ENCODE measurements around the gene KIAA0825. TPM values are rescaled to one million over a fixed set of nuclear protein-coding genes. Genes with fewer than 3 reads are reported as not detected.

KIAA0825 gene
- total RNA-seq, 1 experiment from 2014 or later, result 1.9 TPM

GRCh38 chr5:94335936-94336335 is 282.5 kb downstream of the KIAA0825 start:
- DNase-seq, result no peak
- Histone ChIP-seq H3K9me2 (ENCODE audit: insufficient read depth) (no peaks in the 10 kb centered on the region), H3K27ac (no peak overlapping the region), H3K27me3 (ENCODE audit: insufficient read depth, low read depth) (no peaks in the 10 kb centered on the region), H3K4me1 (replicated peaks; ENCODE audit: insufficient read depth) (no peaks in the 10 kb centered on the region), H3K4me3 (no peak overlapping the region), H3F3A (ENCODE audit: insufficient read depth, low read depth) (no peaks in the 10 kb centered on the region), H3K36me3 (ENCODE audit: low read depth) (no peaks in the 10 kb centered on the region), H3K4me2 (no peak overlapping the region), H3K79me2 (ENCODE audit: low read depth) (no peaks in the 10 kb centered on the region), H2AFZ (no peak overlapping the region), H4K20me1 (ENCODE audit: insufficient read depth) (no peaks in the 10 kb centered on the region), H3K9me3 (ENCODE audit: insufficient read depth, low read depth) (no peaks in the 10 kb centered on the region)
- POLR2A ChIA-PET (ENCODE audit: unreplicated experiment), result no interaction called here
- CTCF ChIA-PET, result no interaction called here
- TF ChIP-seq CTCF (conservative IDR thresholded peaks at IDR 0.05) (no peak), EZH2 (IDR thresholded peaks at IDR 0.05; ENCODE audit: low read depth) (no peak)
- BruUV-seq (replicated peaks), result no TSS peak
- intact Hi-C loops (cut with micrococcal nuclease; ENCODE audit: unreplicated experiment), result no loop called here

- Histone ChIP-seq H3K79me2 (ENCODE audit: low read depth) (no peaks in the 10 kb centered on the region), H4K20me1 (ENCODE audit: insufficient read depth) (no peaks in the 10 kb centered on the region), H3F3A (ENCODE audit: insufficient read depth, low read depth) (no peaks in the 10 kb centered on the region), H2AFZ (no peak overlapping the region), H3K27me3 (ENCODE audit: insufficient read depth, low read depth) (no peaks in the 10 kb centered on the region), H3K4me1 (replicated peaks; ENCODE audit: insufficient read depth) (no peaks in the 10 kb centered on the region), H3K4me3 (no peak overlapping the region), H3K9me3 (ENCODE audit: insufficient read depth, low read depth) (no peaks in the 10 kb centered on the region; the same call in 1 of the 2 replicates), H3K27ac (no peak overlapping the region), H3K9me2 (ENCODE audit: insufficient read depth) (no peaks in the 10 kb centered on the region; the same call in 1 of the 2 replicates), H3K4me2 (no peak overlapping the region), H3K36me3 (ENCODE audit: low read depth) (no peaks in the 10 kb centered on the region)
- no TSS peak for BruUV-seq (replicated peaks)
- no peak for DNase-seq
- intact Hi-C loops (cut with micrococcal nuclease; ENCODE audit: unreplicated experiment), result no loop called here
- ChIA-PET POLR2A (ENCODE audit: unreplicated experiment) (no interaction called here), CTCF (no interaction called here)
- TF ChIP-seq CTCF (conservative IDR thresholded peaks at IDR 0.05) (no peak), EZH2 (IDR thresholded peaks at IDR 0.05; ENCODE audit: low read depth) (no peak)
Observed at GRCh38 chr5:94329115-94329514, 289.3 kb downstream of the KIAA0825 start.

- Histone ChIP-seq H3K27ac (no peak overlapping the region), H4K20me1 (ENCODE audit: insufficient read depth) (no peaks in the 10 kb centered on the region), H3K79me2 (ENCODE audit: low read depth) (no peaks in the 10 kb centered on the region), H3K4me2 (no peak overlapping the region), H3F3A (ENCODE audit: insufficient read depth, low read depth) (no peaks in the 10 kb centered on the region), H3K4me1 (replicated peaks; ENCODE audit: insufficient read depth) (no peaks in the 10 kb centered on the region), H3K9me2 (ENCODE audit: insufficient read depth) (no peaks in the 10 kb centered on the region; the same call in 1 of the 2 replicates), H3K27me3 (ENCODE audit: insufficient read depth, low read depth) (no peaks in the 10 kb centered on the region), H3K36me3 (ENCODE audit: low read depth) (no peaks in the 10 kb centered on the region), H3K4me3 (no peak overlapping the region), H3K9me3 (ENCODE audit: insufficient read depth, low read depth) (no peaks in the 10 kb centered on the region; the same call in 1 of the 2 replicates), H2AFZ (no peak overlapping the region)
- DNase-seq, result peak in 1 of 2 experiments; percentile 2
- no TSS peak for BruUV-seq (replicated peaks)
- ChIA-PET CTCF (no interaction called here), POLR2A (ENCODE audit: unreplicated experiment) (no interaction called here)
- no peak for TF ChIP-seq EZH2 (IDR thresholded peaks at IDR 0.05; ENCODE audit: low read depth)
- no peak for TF ChIP-seq CTCF (conservative IDR thresholded peaks at IDR 0.05)
- intact Hi-C loops (cut with micrococcal nuclease; ENCODE audit: unreplicated experiment), result no loop called here
Observed at GRCh38 chr5:94326586-94326985, 291.8 kb downstream of the KIAA0825 start.
